Measurements from ENCODE around the gene HCN2.

HCN2 gene

DNA sequence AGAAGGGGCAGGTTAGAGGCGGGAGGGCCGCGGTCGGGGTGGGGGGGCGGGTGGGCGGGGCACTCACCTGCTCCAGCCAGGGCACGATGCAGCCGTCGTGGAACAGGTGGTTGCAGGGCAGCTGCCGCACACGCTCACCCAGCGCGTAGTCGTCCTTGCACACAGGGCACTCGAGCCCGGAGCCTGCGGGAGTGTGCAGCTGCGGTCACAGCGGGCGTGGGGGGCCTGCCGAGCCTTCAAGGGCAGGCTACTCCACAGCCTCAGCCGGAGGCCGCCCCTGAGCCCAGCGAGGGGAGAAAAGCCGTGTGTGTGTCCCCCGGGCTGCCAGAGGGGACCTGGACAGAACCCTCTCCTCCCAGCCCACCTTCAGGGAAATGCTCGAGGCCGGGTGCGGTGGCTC lies 58.6 kb downstream of the HCN2 start:
- Histone ChIP-seq H3K9ac (ENCODE audit: low read depth, low read length, poor library complexity) (no peak overlapping the region), H3K4me2 (ENCODE audit: insufficient read depth, low read length, poor library complexity, severe bottlenecking) (no peak overlapping the region), H2BK5ac (ENCODE audit: low read length) (no peak overlapping the region), H3K4me3 (ENCODE audit: low read length in 2 of 2) (no peak overlapping the region), H2BK15ac (ENCODE audit: low read length) (no peak overlapping the region), H3K23ac (ENCODE audit: low read depth, low read length, poor library complexity) (no peak overlapping the region), H3K27ac (replicated peaks; ENCODE audit: low read length) (no peak overlapping the region), H4K91ac (ENCODE audit: low read depth, low read length, poor library complexity) (no peak overlapping the region), H3K14ac (ENCODE audit: low read length) (no peak overlapping the region), H4K8ac (ENCODE audit: low read depth, low read length) (no peak overlapping the region), H3K4me1 (ENCODE audit: control insufficient read depth in 2 of 2, insufficient read depth in 1 of 2, low read depth in 1 of 2, low read length in 2 of 2) (no peaks in the 10 kb centered on the region), H2BK120ac (ENCODE audit: low read depth, low read length) (no peak overlapping the region), H2AFZ (ENCODE audit: low read length) (no peak overlapping the region), H2AK5ac (ENCODE audit: low read depth, low read length) (no peak overlapping the region), H3K79me1 (ENCODE audit: low read depth, low read length) (peaks cover 22% of the 10 kb centered on the region), H3K4ac (ENCODE audit: low read length) (no peak overlapping the region), H3K27me3 (ENCODE audit: control insufficient read depth in 3 of 3, insufficient read depth in 3 of 3, low read depth in 1 of 3, low read length in 3 of 3) (no peaks in the 10 kb centered on the region), H3K18ac (ENCODE audit: low read length) (no peak overlapping the region), H3K36me3 (replicated peaks in 1 of 2; ENCODE audit: control insufficient read depth in 2 of 2, insufficient read depth in 2 of 2, low read length in 2 of 2) (peaks cover 16 to 69% of the 10 kb centered on the region in 2 donors), H3K9me3 (replicated peaks in 1 of 2; ENCODE audit: control insufficient read depth in 2 of 2, insufficient read depth in 1 of 2, low read depth in 1 of 2, low read length in 2 of 2) (no peaks in the 10 kb centered on the region), H2BK12ac (ENCODE audit: low read length) (no peak overlapping the region)
- DNase-seq (ENCODE audit: low spot score), result no peak
- no CpG with 5 or more reads among the region's 29 CpGs for WGBS, 2 donors (ENCODE audit: extremely low coverage in 2 of 2, insufficient read length in 2 of 2, insufficient replicate concordance in 1 of 2)

GRCh38 chr19:648904-649801 lies 59.5 kb downstream of the HCN2 start:
- WGBS, 2 donors (ENCODE audit: extremely low coverage in 2 of 2, insufficient read length in 2 of 2, insufficient replicate concordance in 1 of 2), result no CpG with 5 or more reads among the region's 53 CpGs
- H2BK5ac ChIP-seq (ENCODE audit: low read length), result peak overlapping the region; percentile 53
- no peak overlapping the region for H3K4ac ChIP-seq (ENCODE audit: low read length)
- H2BK120ac ChIP-seq (ENCODE audit: low read depth, low read length), result no peak overlapping the region
- H4K91ac ChIP-seq (ENCODE audit: low read depth, low read length, poor library complexity), result no peak overlapping the region
- peaks cover 16 to 74% of the 10 kb centered on the region in 2 donors for H3K36me3 ChIP-seq (replicated peaks in 1 of 2; ENCODE audit: control insufficient read depth in 2 of 2, insufficient read depth in 2 of 2, low read length in 2 of 2)
- H4K8ac ChIP-seq (ENCODE audit: low read depth, low read length), result no peak overlapping the region
- DNase-seq (ENCODE audit: low spot score), result no peak
- no peak overlapping the region for H3K27ac ChIP-seq (replicated peaks; ENCODE audit: low read length)
- H3K14ac ChIP-seq (ENCODE audit: low read length), result no peak overlapping the region
- no peak overlapping the region for H2BK12ac ChIP-seq (ENCODE audit: low read length)
- no peak overlapping the region for H2AFZ ChIP-seq (ENCODE audit: low read length)
- H2AK5ac ChIP-seq (ENCODE audit: low read depth, low read length), result no peak overlapping the region
- H3K79me1 ChIP-seq (ENCODE audit: low read depth, low read length), result peaks cover 30% of the 10 kb centered on the region
- no peak overlapping the region for H3K18ac ChIP-seq (ENCODE audit: low read length)
- peak overlapping the region; percentile 30 for H3K9ac ChIP-seq (ENCODE audit: low read depth, low read length, poor library complexity)
- H2BK15ac ChIP-seq (ENCODE audit: low read length), result no peak overlapping the region
- H3K27me3 ChIP-seq (ENCODE audit: control insufficient read depth in 3 of 3, insufficient read depth in 3 of 3, low read depth in 1 of 3, low read length in 3 of 3), result no peaks in the 10 kb centered on the region
- H3K4me2 ChIP-seq (ENCODE audit: insufficient read depth, low read length, poor library complexity, severe bottlenecking), result no peak overlapping the region
- no peaks in the 10 kb centered on the region for H3K4me1 ChIP-seq (ENCODE audit: control insufficient read depth in 2 of 2, insufficient read depth in 1 of 2, low read depth in 1 of 2, low read length in 2 of 2)
- H3K9me3 ChIP-seq (replicated peaks in 1 of 2; ENCODE audit: control insufficient read depth in 2 of 2, insufficient read depth in 1 of 2, low read depth in 1 of 2, low read length in 2 of 2), result no peaks in the 10 kb centered on the region
- no peak overlapping the region for H3K23ac ChIP-seq (ENCODE audit: low read depth, low read length, poor library complexity)
- no peak overlapping the region for H3K4me3 ChIP-seq (ENCODE audit: low read length in 2 of 2)

DNA sequence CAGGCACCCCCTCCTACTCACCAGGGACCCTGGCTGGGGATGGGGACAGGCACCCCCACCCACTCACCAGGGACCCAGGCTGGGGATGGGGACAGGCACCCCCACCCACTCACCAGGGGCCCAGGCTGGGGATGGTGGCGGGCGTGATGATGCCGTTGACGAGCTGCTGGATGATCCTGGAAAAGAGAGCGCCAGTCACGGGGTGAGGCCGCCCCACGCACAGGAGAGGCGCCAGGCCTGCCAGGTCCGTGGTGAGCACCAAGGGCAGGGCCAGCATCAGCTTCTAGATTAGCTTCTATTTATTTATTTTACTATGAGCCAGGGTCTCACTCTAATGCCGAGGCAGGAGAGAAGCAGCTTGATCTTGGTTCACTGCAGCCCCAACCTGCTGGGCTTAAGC lies 60.4 kb downstream of the HCN2 start:
- Histone ChIP-seq H3K4me2 (ENCODE audit: insufficient read depth, low read length, poor library complexity, severe bottlenecking) (no peak overlapping the region), H3K4ac (ENCODE audit: low read length) (no peak overlapping the region), H2AFZ (ENCODE audit: low read length) (no peak overlapping the region), H4K8ac (ENCODE audit: low read depth, low read length) (no peak overlapping the region), H3K27me3 (ENCODE audit: control insufficient read depth in 3 of 3, insufficient read depth in 3 of 3, low read depth in 1 of 3, low read length in 3 of 3) (no peaks in the 10 kb centered on the region), H3K14ac (ENCODE audit: low read length) (no peak overlapping the region), H2BK5ac (ENCODE audit: low read length) (no peak overlapping the region), H2BK120ac (ENCODE audit: low read depth, low read length) (no peak overlapping the region), H2BK12ac (ENCODE audit: low read length) (no peak overlapping the region), H2AK5ac (ENCODE audit: low read depth, low read length) (no peak overlapping the region), H3K18ac (ENCODE audit: low read length) (no peak overlapping the region), H3K23ac (ENCODE audit: low read depth, low read length, poor library complexity) (no peak overlapping the region), H3K27ac (replicated peaks; ENCODE audit: low read length) (no peak overlapping the region), H3K4me1 (ENCODE audit: control insufficient read depth in 2 of 2, insufficient read depth in 1 of 2, low read depth in 1 of 2, low read length in 2 of 2) (no peaks in the 10 kb centered on the region), H2BK15ac (ENCODE audit: low read length) (no peak overlapping the region), H3K9me3 (replicated peaks in 1 of 2; ENCODE audit: control insufficient read depth in 2 of 2, insufficient read depth in 1 of 2, low read depth in 1 of 2, low read length in 2 of 2) (no peaks in the 10 kb centered on the region), H4K91ac (ENCODE audit: low read depth, low read length, poor library complexity) (no peak overlapping the region), H3K36me3 (replicated peaks in 1 of 2; ENCODE audit: control insufficient read depth in 2 of 2, insufficient read depth in 2 of 2, low read length in 2 of 2) (peaks cover 16 to 77% of the 10 kb centered on the region in 2 donors), H3K79me1 (ENCODE audit: low read depth, low read length) (peaks cover 33% of the 10 kb centered on the region), H3K4me3 (ENCODE audit: low read length in 2 of 2) (no peak overlapping the region), H3K9ac (ENCODE audit: low read depth, low read length, poor library complexity) (no peak overlapping the region)
- no peak for DNase-seq (ENCODE audit: low spot score)
- no CpG with 5 or more reads among the region's 11 CpGs for WGBS, 2 donors (ENCODE audit: extremely low coverage in 2 of 2, insufficient read length in 2 of 2, insufficient replicate concordance in 1 of 2)

DNA sequence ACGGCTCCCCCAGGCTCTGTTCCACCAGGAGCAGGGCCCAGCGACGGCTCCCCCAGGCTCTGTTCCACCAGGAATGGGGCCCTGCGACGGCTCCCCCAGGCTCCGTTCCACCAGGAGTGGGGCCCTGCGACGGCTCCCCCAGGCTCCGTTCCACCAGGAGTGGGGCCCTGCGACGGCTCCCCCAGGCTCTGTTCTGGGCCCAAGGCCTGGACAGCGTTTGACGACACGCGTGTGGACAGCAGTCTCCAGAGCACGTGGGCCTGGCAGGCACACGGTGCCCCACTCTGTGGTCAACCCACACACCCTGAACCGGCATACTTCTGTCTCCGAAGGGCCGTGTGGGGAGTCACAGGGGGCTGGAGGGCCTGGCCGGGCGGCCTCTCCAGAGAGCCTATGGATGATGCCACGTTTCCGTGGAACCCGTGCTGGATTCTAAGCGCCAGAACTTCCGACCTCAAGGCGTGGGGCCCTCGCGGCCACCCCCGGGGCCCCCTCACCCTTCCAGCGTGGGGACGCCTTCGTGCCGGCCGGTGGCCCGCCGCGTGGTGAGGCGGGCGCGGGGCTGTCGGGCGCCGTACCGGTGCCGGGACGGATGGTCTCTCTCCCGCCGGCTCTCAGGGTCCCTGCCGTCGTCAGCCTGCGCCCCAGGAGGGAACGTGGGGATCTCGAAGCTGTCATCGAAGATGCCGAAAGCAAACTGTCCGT lies 61.6 kb downstream of the HCN2 start:
- H3K4me2 ChIP-seq (ENCODE audit: insufficient read depth, low read length, poor library complexity, severe bottlenecking), result no peak overlapping the region
- no peak overlapping the region for H3K18ac ChIP-seq (ENCODE audit: low read length)
- H4K91ac ChIP-seq (ENCODE audit: low read depth, low read length, poor library complexity), result no peak overlapping the region
- WGBS, 2 donors (ENCODE audit: extremely low coverage in 2 of 2, insufficient read length in 2 of 2, insufficient replicate concordance in 1 of 2), result no CpG with 5 or more reads among the region's 58 CpGs
- no peaks in the 10 kb centered on the region for H3K9me3 ChIP-seq (replicated peaks in 1 of 2; ENCODE audit: control insufficient read depth in 2 of 2, insufficient read depth in 1 of 2, low read depth in 1 of 2, low read length in 2 of 2)
- no peaks in the 10 kb centered on the region for H3K4me1 ChIP-seq (ENCODE audit: control insufficient read depth in 2 of 2, insufficient read depth in 1 of 2, low read depth in 1 of 2, low read length in 2 of 2)
- H3K4me3 ChIP-seq (ENCODE audit: low read length in 2 of 2), result no peak overlapping the region
- H2BK120ac ChIP-seq (ENCODE audit: low read depth, low read length), result no peak overlapping the region
- H3K79me1 ChIP-seq (ENCODE audit: low read depth, low read length), result peaks cover 39% of the 10 kb centered on the region
- no peak overlapping the region for H2BK15ac ChIP-seq (ENCODE audit: low read length)
- H4K8ac ChIP-seq (ENCODE audit: low read depth, low read length), result no peak overlapping the region
- H2BK12ac ChIP-seq (ENCODE audit: low read length), result no peak overlapping the region
- H3K23ac ChIP-seq (ENCODE audit: low read depth, low read length, poor library complexity), result no peak overlapping the region
- H3K9ac ChIP-seq (ENCODE audit: low read depth, low read length, poor library complexity), result no peak overlapping the region
- H3K14ac ChIP-seq (ENCODE audit: low read length), result no peak overlapping the region
- H2AK5ac ChIP-seq (ENCODE audit: low read depth, low read length), result no peak overlapping the region
- no peaks in the 10 kb centered on the region for H3K27me3 ChIP-seq (ENCODE audit: control insufficient read depth in 3 of 3, insufficient read depth in 3 of 3, low read depth in 1 of 3, low read length in 3 of 3)
- H2BK5ac ChIP-seq (ENCODE audit: low read length), result no peak overlapping the region
- H3K27ac ChIP-seq (replicated peaks; ENCODE audit: low read length), result no peak overlapping the region
- H2AFZ ChIP-seq (ENCODE audit: low read length), result no peak overlapping the region
- no peak overlapping the region for H3K4ac ChIP-seq (ENCODE audit: low read length)
- peaks cover 15 to 77% of the 10 kb centered on the region in 2 donors for H3K36me3 ChIP-seq (replicated peaks in 1 of 2; ENCODE audit: control insufficient read depth in 2 of 2, insufficient read depth in 2 of 2, low read length in 2 of 2)
- DNase-seq (ENCODE audit: low spot score), result no peak
